ENCODE results near the gene SLC7A7.
"Not testable (repeated sequence)": the region's sequence is repeated elsewhere in the genome, so short reads cannot be mapped to it uniquely, and the experiment has no call there.

Gene SLC7A7

GRCh38 chr14:22814941-22815713 lies at the start of gene SLC7A7:
Gene SLC7A7, minus strand, starts transcription at chr14:22815435. Its CDS starts 2,037 bp downstream, at chr14:22813398.
- no peak for DNase-seq (ENCODE audit: low read depth)

DNA sequence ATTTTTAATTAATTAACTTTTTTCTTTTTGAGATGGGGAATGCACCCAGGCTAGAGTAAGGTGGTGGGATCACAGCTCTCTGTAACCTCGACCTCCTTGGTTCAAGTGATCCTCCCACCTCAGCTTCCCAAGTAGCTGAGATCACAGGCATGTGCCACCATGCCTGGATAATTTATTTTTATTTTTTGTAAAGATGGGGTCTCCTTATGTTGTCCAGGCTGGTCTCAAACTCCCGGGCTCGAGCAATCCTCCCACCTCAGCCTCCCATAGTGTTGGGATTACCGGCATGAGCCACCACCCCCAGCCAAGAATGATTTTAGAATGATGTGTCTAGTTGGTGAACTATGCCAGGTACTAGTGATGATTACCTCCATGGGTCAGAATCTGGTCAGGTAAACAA lies 49.7 kb upstream of the SLC7A7 start:
- no peak for DNase-seq (ENCODE audit: low read depth)

- DNase-seq (ENCODE audit: low read depth) = no peak
Observed at GRCh38 chr14:22861651-22862050, 46.4 kb upstream of the SLC7A7 start.

- DNase-seq (ENCODE audit: low read depth) = not testable (repeated sequence)
Observed at GRCh38 chr14:22860377-22860776, 45.1 kb upstream of the SLC7A7 start.

DNA sequence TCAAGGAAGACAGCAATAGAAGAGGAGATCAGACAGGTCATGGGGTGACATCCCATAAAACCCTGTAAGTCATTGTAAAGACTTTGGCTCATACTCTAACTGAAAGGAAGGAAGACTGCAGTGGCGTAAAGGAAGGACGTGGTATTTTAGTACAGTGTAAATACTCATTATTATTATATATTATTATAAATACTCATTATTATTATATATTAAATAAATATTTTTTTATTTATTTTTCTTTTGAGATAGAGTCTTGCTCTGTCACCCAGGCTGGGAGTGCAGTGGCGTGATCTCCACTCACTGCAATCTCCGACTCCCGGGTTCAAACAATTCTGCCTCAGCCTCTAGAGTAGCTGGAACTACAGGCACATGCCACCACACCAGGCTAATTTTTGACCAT lies 41.2 kb upstream of the SLC7A7 start:
- DNase-seq (ENCODE audit: low read depth) = no peak

DNA sequence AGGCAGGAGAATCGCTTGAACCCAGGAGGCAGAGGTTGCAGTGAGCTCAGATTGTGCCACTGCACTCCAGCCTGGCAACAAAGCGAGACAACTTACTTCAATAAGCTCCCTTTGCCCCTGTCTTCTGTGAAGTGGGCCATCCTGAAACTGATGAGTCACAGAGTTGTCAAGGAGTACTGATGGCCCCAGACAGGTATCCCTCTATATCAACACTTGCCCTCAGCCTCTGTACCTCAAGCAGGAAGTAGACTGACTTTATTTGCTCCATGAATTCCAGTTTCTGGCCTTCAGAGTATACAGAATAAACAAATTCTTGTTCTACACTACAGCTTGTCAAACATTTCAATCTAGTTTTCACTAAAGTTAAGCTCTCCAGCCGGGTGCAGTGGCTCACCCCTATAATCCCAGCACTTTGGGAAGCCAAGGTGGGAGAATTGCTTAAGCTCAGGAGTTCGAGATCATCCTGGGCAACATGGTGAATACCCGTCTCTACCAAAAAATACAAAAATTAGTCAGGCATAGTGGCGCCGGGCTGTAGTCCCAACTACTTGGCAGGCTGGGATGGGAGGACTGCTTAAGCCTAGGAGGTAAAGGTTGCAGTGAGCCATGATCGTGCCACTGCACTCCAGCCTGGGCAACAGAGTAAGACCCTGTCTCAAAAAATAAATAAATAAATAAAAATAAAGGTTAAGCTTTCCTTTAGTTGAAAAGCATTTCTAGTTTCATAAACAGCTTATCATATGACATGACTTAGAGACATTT lies 39.9 kb upstream of the SLC7A7 start:
- no peak for DNase-seq (ENCODE audit: low read depth)

- DNase-seq (ENCODE audit: low read depth) = not testable (repeated sequence)
Observed at GRCh38 chr14:22854296-22854695, 39.1 kb upstream of the SLC7A7 start.

DNA sequence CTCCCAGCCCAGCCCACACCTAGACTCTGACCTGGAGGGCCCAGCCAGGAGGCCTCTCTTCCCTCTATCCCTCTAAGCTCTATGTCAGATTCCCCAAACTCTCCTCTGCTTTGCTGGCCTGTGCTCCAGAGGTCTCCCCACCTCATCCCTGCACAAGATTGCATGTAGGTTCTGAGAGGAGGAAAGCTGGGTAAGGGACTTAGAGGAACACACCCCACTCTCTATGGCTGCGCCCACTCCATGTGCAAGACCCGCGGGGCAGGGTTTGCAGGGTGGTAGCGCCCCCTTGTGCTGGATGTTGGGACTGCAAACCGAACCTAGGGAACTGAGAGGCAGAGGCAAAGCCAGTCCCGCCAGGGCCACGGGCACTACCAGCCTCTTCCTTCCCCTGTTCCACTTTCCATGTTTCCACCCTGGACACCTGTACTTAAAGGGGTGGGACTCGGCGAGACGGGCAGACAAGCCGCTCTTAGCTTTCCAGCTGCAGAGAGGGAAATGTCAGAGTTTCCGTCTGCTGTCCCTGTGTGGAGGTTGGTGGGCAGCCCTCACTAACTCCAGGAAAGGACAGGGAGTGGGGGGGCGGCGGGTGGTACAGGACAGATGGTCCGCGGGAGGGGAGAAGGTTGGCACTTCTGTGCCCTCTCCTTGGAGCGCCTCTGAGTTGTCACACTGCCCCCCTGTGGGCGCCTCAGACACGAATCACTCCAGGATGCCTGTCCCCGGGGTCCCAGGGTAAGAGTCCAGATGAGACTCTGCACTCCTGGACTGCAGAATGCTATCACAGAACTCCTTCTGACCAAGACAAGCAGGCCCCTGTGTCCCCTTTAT lies 37.9 kb upstream of the SLC7A7 start:
- DNase-seq (ENCODE audit: low read depth) = peak; percentile 66

- DNase-seq (ENCODE audit: low read depth) = no peak
Observed at GRCh38 chr14:22852599-22852939, 37.3 kb upstream of the SLC7A7 start.

- DNase-seq (ENCODE audit: low read depth) = not testable (repeated sequence)
Observed at GRCh38 chr14:22852178-22852577, 36.9 kb upstream of the SLC7A7 start.

DNA sequence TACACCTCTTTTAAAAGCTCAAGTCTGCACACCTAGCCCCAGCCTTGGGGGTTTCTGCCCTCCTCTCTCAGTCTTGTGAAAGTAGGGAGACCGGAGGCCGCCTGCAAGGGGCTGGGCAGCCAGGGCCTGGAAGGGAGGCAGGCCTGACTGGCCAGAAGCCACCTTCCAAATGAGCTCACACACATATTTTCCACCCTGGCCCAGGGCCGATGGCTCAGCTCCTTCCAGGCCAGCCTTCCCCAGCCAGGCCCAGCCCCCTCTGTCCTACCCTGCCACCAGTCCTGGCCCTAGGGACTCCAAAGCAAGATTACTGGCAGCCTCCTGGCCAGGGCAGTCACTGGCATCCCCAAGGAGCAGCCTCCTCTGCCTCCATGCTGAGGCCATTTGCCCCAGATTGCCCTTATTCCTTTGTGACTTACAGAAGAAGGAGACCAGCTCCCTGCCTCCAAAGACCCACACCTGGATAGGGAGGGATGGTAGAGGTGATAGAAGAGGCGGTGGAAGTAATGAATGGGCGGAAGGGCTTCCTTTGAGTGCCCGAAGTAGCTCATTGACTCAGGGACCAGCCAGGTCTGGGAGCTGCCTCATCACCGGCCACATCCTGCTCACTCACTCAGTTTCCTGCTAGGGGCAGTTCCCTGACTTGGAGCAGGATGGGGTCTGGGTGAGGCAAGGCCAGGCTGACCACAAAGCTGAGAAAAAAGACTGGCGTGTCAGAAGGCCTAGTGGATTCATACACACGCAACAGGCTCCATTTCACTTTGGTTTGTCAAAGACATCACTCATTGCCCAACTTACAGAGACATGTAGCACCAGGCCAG lies 35.9 kb upstream of the SLC7A7 start:
- peak; percentile 100 for DNase-seq (ENCODE audit: low read depth)

- peak; percentile 83 for DNase-seq (ENCODE audit: low read depth)
Observed at GRCh38 chr14:22849212-22849819, 34.1 kb upstream of the SLC7A7 start.

DNA sequence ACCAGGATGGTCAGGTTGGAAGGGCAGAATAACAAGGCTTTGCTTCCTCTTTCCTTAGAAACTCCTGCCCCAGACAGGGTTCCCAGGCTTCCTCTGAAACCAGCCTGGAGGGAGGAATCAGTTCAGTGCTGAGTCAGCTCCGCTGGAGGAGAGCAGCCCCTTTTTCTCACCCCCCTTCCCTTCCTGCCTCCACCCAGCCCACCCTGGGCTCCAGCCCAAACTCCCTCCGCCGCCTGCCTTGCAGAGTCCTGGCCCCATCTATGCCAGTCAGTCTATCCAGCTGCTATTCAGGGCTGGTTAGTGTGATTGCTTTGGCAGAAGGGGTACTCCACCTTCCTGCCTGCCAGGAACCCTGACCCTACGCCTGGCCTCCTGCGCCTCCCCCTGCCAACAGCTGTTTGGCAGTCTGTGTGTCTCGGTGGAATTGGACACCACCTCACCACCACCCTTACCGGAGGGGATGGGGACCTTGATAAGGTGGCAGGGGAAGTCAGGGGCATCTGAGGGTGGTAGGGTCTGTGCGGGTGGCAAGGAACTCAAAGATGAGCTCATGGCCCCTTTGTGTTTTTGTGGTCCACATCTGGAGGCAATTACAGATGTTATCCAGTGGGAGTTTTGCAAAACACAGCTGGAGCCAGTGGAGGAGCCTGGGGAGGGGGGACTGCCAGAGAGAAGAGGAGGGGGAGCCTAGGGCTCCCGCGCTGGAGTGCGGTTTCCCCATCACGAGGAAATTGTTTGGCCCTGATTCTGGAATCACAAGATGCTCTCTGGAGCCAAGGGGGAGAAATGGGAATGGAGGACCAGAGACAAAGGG lies 33.3 kb upstream of the SLC7A7 start:
- peak; percentile 93 for DNase-seq (ENCODE audit: low read depth)

DNA sequence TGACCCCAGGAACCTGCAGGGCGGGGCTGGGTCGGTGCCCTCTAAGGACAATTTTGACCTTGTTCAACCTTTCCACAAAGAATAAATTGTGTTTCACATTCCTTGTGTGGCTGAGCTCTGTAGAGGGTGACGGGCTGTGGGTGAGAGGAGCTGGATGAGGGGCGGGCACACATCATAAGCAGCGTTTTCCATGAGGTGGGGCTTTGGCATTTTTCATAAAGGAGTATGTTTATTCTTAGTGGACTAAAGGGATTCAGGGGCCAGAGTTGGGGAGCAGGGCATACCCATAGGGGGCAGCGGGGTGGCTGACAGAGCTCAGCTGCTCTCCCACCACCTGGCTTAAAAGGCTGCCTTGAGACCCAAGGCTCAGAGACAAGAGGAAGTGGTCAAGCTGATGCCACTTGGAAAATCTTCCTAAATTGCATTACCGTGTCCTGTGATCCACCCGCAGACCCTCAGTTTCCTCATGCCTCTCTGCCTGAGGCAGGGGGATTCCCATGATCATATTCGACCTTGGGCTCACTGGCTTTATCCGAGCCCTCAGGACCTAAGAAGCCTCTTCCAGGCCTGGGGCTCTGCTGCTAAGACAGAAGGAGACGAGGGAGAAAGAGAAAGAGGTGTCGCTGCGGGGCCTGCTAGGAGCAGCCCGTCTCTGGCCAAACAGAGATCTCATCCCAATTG lies 32.6 kb upstream of the SLC7A7 start:
- DNase-seq (ENCODE audit: low read depth) = peak; percentile 48

GRCh38 chr14:22846811-22847307 lies 31.6 kb upstream of the SLC7A7 start:
- no peak for DNase-seq (ENCODE audit: low read depth)

DNA sequence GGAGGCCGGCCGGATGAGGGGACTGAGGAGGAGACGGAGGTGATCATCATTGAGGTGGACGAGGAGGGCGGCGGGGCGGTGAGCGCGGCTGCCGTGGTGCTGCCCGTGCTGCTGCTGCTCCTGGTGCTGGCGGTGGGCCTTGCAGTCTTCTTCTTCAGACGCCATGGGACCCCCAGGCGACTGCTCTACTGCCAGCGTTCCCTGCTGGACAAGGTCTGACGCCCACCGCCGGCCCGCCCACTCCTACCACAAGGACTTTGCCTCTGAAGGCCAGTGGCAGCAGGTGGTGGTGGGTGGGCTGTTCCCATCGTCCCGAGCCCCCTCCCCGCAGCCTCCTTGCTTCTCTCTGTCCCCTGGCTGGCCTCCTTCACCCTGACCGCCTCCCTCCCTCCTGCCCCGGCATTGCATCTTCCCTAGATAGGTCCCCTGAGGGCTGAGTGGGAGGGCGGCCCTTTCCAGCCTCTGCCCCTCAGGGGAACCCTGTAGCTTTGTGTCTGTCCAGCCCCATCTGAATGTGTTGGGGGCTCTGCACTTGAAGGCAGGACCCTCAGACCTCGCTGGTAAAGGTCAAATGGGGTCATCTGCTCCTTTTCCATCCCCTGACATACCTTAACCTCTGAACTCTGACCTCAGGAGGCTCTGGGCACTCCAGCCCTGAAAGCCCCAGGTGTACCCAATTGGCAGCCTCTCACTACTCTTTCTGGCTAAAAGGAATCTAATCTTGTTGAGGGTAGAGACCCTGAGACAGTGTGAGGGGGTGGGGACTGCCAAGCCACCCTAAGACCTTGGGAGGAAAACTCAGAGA lies 30.8 kb upstream of the SLC7A7 start:
- no peak for DNase-seq (ENCODE audit: low read depth)

DNA sequence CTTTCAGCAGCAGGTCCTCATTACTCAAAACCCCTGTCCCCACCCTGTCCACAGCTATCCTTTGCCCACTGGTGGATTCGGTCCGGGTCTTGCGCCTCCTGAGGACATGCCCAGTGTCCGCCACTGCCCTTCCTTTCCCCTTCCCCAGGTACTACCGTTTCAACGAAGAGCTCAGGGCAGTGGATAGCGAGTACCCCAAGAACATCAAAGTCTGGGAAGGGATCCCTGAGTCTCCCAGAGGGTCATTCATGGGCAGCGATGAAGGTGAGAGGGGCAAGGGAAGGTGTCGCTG lies 29.8 kb upstream of the SLC7A7 start:
- DNase-seq (ENCODE audit: low read depth) = no peak

DNA sequence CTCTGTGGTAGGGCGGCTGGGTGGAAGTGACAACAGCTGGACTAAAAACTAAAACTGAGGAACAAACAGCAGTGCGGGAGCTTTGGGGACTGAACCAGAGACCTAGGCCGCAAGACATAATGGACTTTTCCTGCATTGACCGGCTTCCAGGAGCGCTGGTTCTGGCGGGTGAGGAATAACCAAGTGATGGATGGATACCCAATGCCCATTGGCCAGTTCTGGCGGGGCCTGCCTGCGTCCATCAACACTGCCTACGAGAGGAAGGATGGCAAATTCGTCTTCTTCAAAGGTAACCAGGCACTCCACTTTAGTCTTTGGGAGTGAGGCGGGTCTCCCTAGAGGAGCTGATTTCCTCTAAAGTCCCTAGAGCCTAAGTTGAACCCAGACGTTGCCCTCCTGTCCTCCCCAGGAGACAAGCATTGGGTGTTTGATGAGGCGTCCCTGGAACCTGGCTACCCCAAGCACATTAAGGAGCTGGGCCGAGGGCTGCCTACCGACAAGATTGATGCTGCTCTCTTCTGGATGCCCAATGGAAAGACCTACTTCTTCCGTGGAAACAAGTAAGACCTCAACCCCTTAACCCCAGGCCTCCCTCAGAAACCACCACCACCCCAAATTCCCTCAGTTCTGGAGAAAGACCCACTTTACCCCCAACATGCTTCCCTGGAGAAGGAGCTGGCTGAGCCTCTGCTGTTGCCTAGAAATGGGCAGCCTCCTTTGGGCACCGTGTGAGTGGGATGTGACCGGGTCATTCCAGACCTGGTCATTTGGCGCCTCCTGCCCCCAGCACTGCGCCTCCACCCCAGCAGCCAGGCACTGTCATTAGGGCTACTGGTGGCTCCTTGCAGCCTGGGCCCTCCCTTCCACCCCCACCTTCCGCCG lies 29.2 kb upstream of the SLC7A7 start:
- no peak for DNase-seq (ENCODE audit: low read depth)

Data from stromal cell of bone marrow (primary cell).